ENCODE data around the gene HBP1. TPM values are rescaled to one million over a fixed set of nuclear protein-coding genes. Genes with fewer than 3 reads are reported as not detected.

The HBP1 gene
- total and polyA plus RNA-seq, 2 of the 4 experiments (the other 2 are of a cell fraction): 27.1 to 69.9 TPM

DNA sequence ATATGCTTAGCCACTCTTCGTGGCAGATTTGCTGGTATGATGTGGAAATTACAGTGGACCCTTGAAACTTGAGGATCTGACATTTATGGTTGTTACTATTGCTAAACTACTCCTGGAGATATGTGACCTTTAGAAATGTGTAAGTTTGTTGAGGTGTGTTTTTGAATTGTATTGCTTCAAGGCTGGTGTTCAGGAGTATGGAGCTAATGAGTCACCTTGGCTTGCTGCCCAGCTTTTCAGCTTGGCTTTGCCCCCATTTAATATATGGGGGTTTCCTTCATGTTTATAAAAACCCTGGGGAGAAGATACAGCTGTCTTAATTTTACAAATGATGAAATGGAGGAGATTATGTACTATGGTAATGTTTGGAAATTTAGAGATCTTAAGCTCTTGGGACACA, 11.6 kb downstream of the HBP1 start:
- dilution Hi-C loops (cut with HindIII; ENCODE audit: low sequenced_read_pairs, unreplicated experiment): no loop called here
- POLR2A ChIA-PET (ENCODE audit: unreplicated experiment): interaction anchor here (1.0 kb wide), 1 partner anchor 11 kb away, joined by 8 read pairs; no protein-coding TSS in a partner anchor

More for the DNA sequence above, 11.6 kb downstream of the HBP1 start:
- no peak overlapping the region for H2AFZ ChIP-seq (replicated peaks; ENCODE audit: low read length, poor library complexity)
- no CpG with 5 or more reads among the region's 1 CpG for WGBS, 2 experiments (ENCODE audit: extremely low coverage in 2 of 2, insufficient read length in 1 of 2)
- BruUV-seq (replicated peaks): no TSS peak
- H3K79me1 ChIP-seq (ENCODE audit: low read depth in 1 of 2, low read length in 2 of 2): peaks cover 11 to 42% of the 10 kb centered on the region in 2 experiments
- H2AK9ac ChIP-seq (replicated peaks; ENCODE audit: low read depth, low read length, poor library complexity): no peak overlapping the region
- no peak overlapping the region for H3K9ac ChIP-seq (ENCODE audit: low read depth, low read length)
- no peak overlapping the region for H4K5ac ChIP-seq (ENCODE audit: low read depth, low read length)
- H3K18ac ChIP-seq (ENCODE audit: low read depth, low read length): no peak overlapping the region
- CTCF ChIA-PET: interaction anchor here (0.7 kb wide), 1 partner anchor 412 kb away, joined by 3 read pairs; no protein-coding TSS in a partner anchor
- H2BK15ac ChIP-seq (ENCODE audit: low read depth, low read length): no peak overlapping the region
- no peak overlapping the region for H3K4me2 ChIP-seq (ENCODE audit: low read depth, low read length)
- peak overlapping the region; percentile 30 for H2BK5ac ChIP-seq (ENCODE audit: low read depth, low read length, poor library complexity, severe bottlenecking)
- peaks cover 17% of the 10 kb centered on the region for H4K20me1 ChIP-seq (ENCODE audit: insufficient read depth, low read length)
- intact Hi-C loops (cut with micrococcal nuclease): no loop called here
- no peak overlapping the region for H4K8ac ChIP-seq (ENCODE audit: low read depth in 2 of 2, low read length in 2 of 2)
- no peak overlapping the region for H3K14ac ChIP-seq (replicated peaks; ENCODE audit: low read depth, low read length)
- H3K4ac ChIP-seq (ENCODE audit: low read depth, low read length): no peak overlapping the region
- no peak overlapping the region for H2AK5ac ChIP-seq (ENCODE audit: low read depth, low read length)
- H3K4me1 ChIP-seq (ENCODE audit: control insufficient read depth, insufficient read depth, low read length): peaks cover 14% of the 10 kb centered on the region
- no peak overlapping the region for H3K4me3 ChIP-seq (ENCODE audit: insufficient read depth, low read depth, low read length)
- H3K36me3 ChIP-seq (ENCODE audit: control insufficient read depth, insufficient read depth, low read length): peaks cover 3% of the 10 kb centered on the region
- TF ChIP-seq FOS (IDR thresholded peaks at IDR 0.05; ENCODE audit: low read depth, low read length): no peak
- peak; percentile 49 for TF ChIP-seq CEBPB (IDR thresholded peaks at IDR 0.05; ENCODE audit: low read depth, low read length)
- no peak overlapping the region for H4K91ac ChIP-seq (ENCODE audit: insufficient read depth, low read depth, low read length)
- in situ Hi-C loops (cut with MboI; ENCODE audit: low sequenced_read_pairs): no loop called here
- ATAC-seq (ENCODE audit: low read depth) (peak; percentile 60), DNase-seq (peak; percentile 88)
- H2BK120ac ChIP-seq (ENCODE audit: low read depth, low read length): no peak overlapping the region
- peaks cover 12% of the 10 kb centered on the region for H3K9me1 ChIP-seq (ENCODE audit: insufficient read depth, low read length)
- no peaks in the 10 kb centered on the region for H3K27me3 ChIP-seq (ENCODE audit: control insufficient read depth, insufficient read depth, low read length)
- no peaks in the 10 kb centered on the region for H3K9me3 ChIP-seq (ENCODE audit: control insufficient read depth, insufficient read depth, low read length)
- no peak overlapping the region for H3K56ac ChIP-seq (ENCODE audit: extremely low read depth, insufficient read depth, low read length)
- no peak overlapping the region for H3K23ac ChIP-seq (ENCODE audit: low read depth, low read length)
- no peak overlapping the region for H2BK20ac ChIP-seq (ENCODE audit: low read depth, low read length)
- no peak overlapping the region for H3K27ac ChIP-seq (ENCODE audit: insufficient read depth, low read length)

All from IMR-90 (cell line).